ENCODE data around the gene CASP7. TPM values are rescaled to one million over a fixed set of nuclear protein-coding genes. Genes with fewer than 3 reads are reported as not detected.
"Not testable (repeated sequence)": the region's sequence is repeated elsewhere in the genome, so short reads cannot be mapped to it uniquely, and the experiment has no call there.

Gene CASP7
- total RNA-seq, 1 donor from 2014 or later, result 37.0 TPM

GRCh38 chr10:113753020-113753692 is 73.4 kb downstream of the CASP7 start:
- no peak for DNase-seq (ENCODE audit: low spot score)

- no peak for DNase-seq (ENCODE audit: low spot score)
Observed at GRCh38 chr10:113754125-113754524, 74.4 kb downstream of the CASP7 start.

- DNase-seq (ENCODE audit: low spot score), result no peak
Observed at GRCh38 chr10:113754768-113755167, 75.1 kb downstream of the CASP7 start.

DNA sequence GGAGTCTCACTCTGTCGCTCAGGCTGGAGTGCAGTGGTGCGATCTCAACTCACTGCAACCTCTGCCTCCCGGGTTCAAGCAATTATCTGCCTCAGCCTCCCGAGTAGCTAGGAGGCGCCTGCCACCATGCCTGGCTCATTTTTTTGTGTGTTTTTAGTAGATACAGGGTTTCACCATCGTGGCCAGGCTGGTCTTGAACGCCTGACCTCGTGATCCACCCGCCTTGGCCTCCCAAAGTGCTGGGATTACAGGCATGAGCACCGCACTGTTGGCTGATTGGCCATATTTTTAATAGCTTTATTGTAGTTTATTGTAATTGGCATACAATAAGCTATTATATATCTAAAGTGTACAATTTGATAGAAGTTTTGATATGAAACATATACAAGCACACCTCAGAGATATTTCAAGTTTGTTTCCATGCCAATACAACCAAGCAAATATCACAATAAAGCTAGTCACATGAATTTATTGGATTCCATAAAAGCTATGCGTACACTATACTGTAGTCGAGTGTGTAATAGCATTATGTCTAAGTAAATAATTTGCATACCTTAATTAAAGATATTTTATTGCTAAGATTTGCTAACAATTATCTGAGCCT is 77.3 kb downstream of the CASP7 start:
- no peak for DNase-seq (ENCODE audit: low spot score)

GRCh38 chr10:113762083-113762482 is 82.4 kb downstream of the CASP7 start:
- no peak for DNase-seq (ENCODE audit: low spot score)

DNA sequence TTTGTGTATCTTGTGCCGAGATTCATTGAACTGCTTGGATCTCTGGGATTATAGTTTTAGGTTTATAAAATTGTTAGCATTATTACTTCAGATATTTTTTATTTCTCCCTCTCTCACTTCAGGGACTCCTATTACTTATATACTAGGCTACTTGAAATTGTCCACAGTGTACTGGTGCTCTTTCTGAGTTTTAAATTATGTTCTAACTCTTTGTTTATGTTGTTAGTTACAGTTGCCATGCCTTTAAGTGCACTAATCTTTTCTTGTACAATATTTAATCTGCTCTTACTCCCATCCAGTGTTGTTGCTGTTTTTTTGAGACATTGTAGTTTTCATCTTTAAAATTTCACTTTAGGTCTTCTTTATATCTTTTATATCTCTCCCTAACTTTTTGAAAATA is 84.9 kb downstream of the CASP7 start:
- DNase-seq (ENCODE audit: low spot score), result no peak

DNA sequence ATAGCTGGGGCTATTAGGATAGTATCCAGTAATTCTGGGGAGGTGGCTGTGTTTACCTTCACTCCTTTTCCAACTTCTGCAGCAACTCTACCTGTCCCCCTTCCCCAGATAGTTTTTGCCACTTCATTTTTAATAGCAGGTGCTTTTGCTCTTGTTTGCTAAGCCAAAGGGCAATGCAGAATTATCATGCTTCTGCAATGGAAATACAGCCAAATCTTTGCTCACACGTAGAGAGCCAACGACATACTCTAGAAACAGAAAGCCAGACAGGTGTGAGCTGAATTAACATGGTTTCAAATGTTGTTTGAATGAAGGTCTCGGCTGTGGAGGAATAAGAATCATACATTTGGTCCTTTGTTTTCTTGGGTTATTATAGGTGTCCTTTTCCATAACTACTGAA is 86.2 kb downstream of the CASP7 start:
- DNase-seq (ENCODE audit: low spot score), result no peak

DNA sequence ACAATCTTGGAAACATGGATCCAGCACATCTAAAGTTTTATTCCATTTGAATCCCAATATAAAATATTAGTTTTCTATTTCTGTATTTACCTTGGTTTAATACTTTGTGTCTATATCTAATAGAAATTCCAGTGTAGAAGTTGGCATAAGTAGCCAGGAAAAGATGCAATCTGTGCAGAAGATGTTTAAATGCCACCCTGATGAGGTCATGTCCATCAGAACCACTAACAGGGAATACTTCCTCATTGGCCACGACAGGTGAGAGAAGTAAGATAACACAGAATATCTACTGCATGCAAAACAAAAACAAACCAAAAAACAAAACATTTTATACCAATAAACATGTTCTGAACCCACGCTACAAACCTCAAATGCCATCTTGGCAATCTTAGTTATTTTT is 87.5 kb downstream of the CASP7 start:
- DNase-seq (ENCODE audit: low spot score), result no peak

- no peak for DNase-seq (ENCODE audit: low spot score)
Observed at GRCh38 chr10:113770346-113770745, 90.6 kb downstream of the CASP7 start.

DNA sequence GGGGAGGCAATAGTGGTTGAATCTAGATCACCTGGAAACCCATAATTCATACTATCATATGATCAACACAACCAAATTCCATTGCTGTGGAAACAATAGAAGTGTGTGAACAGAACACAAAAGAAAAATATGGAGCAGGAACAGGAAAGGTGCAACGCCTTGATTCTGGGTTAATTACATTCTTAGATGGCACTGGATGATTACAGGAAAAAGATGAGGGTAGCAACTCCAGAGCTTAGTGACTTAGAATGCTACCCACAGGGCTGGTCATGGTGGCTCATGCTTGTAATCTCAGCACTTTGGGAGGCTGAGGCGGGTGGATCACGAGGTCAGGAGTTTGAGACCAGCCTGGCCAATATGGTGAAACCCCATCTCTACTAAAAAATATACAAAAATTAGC is 91.4 kb downstream of the CASP7 start:
- not testable (repeated sequence) for DNase-seq (ENCODE audit: low spot score)

DNA sequence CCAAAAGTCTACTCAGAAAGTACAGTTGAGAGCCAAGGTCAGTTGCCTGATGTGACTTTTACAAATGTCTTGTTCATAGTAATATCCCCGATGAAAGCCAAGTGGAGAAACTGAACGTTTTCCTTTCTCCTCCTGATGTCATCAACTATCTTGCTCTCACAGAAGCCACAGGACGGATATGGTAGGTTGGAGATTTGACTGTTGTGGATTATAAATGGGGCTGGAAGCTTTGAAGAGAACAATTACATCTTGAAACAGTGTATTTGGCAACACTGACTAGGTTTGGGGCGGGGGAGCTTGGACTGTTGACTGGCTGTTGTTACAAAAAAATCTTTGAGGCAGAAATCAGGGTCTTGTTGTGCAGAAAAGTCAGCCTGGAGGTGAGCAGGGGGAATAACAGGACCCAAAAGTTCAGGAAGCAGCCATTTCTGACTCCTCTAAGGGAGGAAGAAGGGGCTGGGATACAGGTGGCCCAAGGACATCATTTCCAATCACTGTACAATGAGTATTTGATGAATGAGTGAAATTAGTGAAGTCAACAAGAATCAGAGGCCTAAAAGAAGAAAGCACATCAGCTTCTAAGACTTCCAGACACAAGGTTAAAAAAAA is 96.1 kb downstream of the CASP7 start:
- no peak for DNase-seq (ENCODE audit: low spot score)

- DNase-seq (ENCODE audit: low spot score), result no peak
Observed at GRCh38 chr10:113776553-113776952, 96.8 kb downstream of the CASP7 start.

Small RNAs within 50 kb of the gene (microRNA-seq; reads per million reads assigned to microRNA genes)
- gene MIR4483 (ENCODE audit: borderline number of aligned reads), result not detected

Other genes starting within 250 kb of the CASP7 start
- not detected for gene HABP2, start 126.9 kb upstream of the CASP7 start, total RNA-seq
- gene NRAP, start 15.9 kb upstream of the CASP7 start, total RNA-seq, result 0.06 TPM
- gene PLEKHS1, start 71.8 kb downstream of the CASP7 start, total RNA-seq, result 0.13 TPM
- gene DCLRE1A, start 174.2 kb downstream of the CASP7 start, total RNA-seq, result 2.7 TPM
- gene NHLRC2, start 174.7 kb downstream of the CASP7 start, total RNA-seq, result 33.7 TPM

Data from mesenteric fat pad (tissue), 1 donor.